Endometrial microvascular endothelial cells (primary cell): ENCODE measurements around the gene RAP1GAP2. TPM values are rescaled to one million over a fixed set of nuclear protein-coding genes. Genes with fewer than 3 reads are reported as not detected.

Source experiments
- in situ Hi-C: cut with HindIII; loops from 2 replicates; pipeline ENCODE4 v1.10.0; 2017; ENCODE audit warnings: low sequenced_read_pairs, low pct_unique_long_range_greater_than_20kb; ENCODE audit errors: inconsistent ontology term
- total RNA-seq: library from RNA; depleted of rRNA; stranded (reverse); fragments of >200 nt; gene quantifications from one replicate; pipeline ENCODE4 v1.2.3, GENCODE V29; 2015; ENCODE audit errors: inconsistent ontology term

RAP1GAP2 gene
- total RNA-seq, 1 donor from 2014 or later: 2.5 TPM

DNA sequence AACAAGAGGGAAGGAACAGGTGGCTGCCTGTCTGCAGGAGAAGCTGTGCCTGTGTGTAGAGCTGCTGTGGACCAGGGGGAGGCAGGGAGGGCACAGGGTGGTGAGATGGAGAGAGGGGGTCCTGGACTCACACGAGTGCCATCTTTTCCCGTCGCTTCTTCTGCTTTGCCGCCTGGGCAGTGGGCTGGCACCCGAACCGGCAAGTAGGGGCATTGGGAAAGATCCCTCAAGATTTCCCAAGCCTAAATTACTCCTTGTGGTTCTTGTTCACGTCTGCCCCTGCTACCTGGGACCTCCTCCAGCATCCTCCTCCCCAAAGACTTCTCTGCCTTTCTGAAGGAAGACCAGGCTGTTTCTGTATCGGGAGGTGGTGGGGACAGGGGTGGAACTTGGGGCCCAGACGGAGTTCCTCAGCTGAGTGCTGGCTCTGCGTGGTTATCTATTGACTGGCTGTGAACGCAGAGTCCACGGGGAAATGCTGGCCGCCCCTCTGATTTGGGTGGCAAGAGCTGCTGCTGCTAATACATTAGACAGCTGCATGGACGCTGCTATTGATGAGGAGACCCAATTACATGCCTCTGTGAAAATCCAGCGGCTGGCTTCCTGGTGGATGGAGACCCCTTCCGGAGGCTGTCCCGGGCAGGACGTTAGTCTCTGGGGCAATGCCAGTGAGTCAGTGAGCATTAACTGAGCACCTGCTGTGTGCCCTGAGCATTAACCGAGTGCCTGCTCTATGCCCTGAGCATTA is 152.7 kb downstream of the RAP1GAP2 start:
- in situ Hi-C loops: no loop called here

- in situ Hi-C loops: no loop called here
Measured at GRCh38 chr17:2949469-2950044, 153.3 kb downstream of the RAP1GAP2 start.

DNA sequence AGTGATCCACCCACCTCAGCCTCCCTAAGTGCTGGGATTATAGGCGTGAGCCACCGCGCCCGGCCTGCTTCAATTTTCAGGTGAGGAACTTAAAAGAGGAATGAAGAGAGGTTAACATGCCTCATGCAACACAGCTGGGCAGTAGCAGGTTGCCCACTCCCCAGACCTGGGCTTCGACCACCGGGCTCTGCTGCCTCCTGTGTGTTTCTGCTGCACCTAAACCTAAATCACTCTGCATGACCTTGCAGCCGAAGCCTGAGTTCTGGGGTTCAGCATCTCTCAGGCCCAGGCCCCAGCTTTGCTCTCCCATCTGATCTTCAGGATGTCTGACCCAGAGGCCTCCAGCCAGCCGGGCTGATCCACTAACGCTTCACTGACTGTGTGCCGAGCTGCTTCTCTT is 154.6 kb downstream of the RAP1GAP2 start:
- in situ Hi-C loops: no loop called here

- in situ Hi-C loops: no loop called here
Measured at GRCh38 chr17:2952174-2952845, 156.1 kb downstream of the RAP1GAP2 start.

DNA sequence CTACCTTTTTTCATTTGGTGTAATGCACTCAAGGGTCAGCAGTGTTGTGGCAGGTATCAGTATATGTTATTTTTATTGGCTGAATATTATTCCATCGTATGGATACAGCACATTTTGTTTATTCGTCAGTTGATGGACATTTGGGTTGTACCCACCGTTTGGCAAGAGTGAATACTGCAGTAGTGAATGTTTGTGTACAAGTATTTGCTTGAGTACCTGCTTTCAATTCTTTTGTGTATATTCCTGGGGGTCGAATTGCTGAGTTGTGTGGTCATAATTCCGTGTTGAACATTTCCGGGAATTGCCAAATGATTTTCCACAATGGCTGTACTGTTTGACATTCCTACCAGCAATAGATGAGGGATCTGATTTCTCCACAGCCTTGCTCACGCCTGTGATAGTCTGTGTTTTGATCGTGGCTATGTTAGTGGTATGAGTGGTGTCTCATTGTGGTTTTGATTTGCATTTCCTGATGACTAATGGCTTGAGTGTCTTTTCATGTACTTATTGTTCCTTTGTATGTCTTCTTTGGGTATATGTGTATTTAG is 158.7 kb downstream of the RAP1GAP2 start:
- in situ Hi-C loops: no loop called here

- in situ Hi-C loops: no loop called here
Measured at GRCh38 chr17:2955931-2956582, 159.8 kb downstream of the RAP1GAP2 start.

- in situ Hi-C loops: no loop called here
Measured at GRCh38 chr17:2957631-2958286, 161.5 kb downstream of the RAP1GAP2 start.

- in situ Hi-C loops: no loop called here
Measured at GRCh38 chr17:2958706-2959222, 162.5 kb downstream of the RAP1GAP2 start.

GRCh38 chr17:2959371-2960130 is 163.3 kb downstream of the RAP1GAP2 start:
- in situ Hi-C loops: no loop called here

GRCh38 chr17:2961446-2961845 is 165.2 kb downstream of the RAP1GAP2 start:
- in situ Hi-C loops: no loop called here

- in situ Hi-C loops: no loop called here
Measured at GRCh38 chr17:2962236-2962635, 166.0 kb downstream of the RAP1GAP2 start.

DNA sequence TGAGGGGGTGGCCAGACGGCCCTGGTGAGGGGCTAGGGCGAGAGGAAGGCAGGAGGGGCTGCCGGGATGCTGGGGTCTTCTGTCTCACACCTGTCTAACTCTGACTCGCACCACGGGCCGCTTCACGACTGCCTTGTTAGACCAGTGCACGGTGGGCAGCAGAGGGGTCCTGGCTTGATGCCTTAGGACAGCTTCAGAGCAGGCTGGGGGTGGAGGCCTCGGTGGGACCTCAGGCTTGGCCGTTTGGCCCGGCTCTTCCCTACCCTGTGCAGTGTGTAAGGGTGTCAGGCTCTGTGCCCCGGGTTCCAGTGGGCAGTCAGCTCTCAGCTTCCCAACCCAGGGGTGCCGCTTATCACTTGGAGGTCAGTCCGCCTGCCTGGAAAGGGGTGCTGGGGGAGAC is 166.5 kb downstream of the RAP1GAP2 start:
- in situ Hi-C loops: no loop called here

GRCh38 chr17:2963332-2964027 is 167.2 kb downstream of the RAP1GAP2 start:
- in situ Hi-C loops: no loop called here

GRCh38 chr17:2964028-2964356 is 167.8 kb downstream of the RAP1GAP2 start:
- in situ Hi-C loops: no loop called here

DNA sequence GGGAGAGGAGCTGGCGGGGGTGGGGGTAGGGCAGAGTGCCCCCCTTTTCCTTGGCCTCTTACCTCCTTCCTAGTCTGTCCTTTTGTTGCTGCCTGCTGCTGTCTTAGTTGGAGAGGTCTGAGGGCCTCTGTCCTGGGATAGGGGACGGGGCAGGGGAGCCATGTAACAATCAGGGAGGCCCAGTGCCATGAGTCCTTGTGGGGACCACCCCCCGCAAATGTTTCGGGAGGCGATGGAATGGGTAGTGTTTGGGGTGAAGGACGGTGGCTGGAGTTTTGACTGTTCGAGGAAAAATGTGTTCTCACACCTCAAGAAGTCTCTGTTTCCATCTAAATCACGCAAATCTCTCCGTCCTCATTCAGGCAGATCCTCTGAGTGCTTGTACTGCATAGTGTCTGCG is 168.1 kb downstream of the RAP1GAP2 start:
- in situ Hi-C loops: no loop called here

GRCh38 chr17:2964831-2965230 is 168.6 kb downstream of the RAP1GAP2 start:
- in situ Hi-C loops: no loop called here
